ENCODE measurements around the gene TBX10.

The TBX10 gene

DNA sequence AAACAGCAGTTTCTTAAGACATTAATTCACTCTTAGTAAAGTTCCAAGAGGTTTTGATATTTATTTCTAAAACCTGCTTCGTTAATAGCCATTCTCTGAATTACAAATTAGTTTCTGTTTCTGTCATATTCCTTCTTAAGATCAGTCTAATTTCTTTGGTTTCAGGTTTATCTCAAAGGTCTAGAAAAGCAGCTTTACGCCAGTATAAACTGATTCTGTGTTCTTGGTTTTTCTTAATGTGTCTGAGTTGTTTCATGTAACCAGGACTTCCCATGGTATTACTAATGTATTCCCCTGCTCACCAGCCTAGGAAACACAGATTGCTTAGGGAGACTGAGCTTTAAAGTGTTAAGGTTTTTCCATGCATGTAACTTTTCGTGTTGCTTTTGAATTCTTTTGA, 17.7 kb upstream of the TBX10 start:
- TF ChIP-seq, protein P1, sequence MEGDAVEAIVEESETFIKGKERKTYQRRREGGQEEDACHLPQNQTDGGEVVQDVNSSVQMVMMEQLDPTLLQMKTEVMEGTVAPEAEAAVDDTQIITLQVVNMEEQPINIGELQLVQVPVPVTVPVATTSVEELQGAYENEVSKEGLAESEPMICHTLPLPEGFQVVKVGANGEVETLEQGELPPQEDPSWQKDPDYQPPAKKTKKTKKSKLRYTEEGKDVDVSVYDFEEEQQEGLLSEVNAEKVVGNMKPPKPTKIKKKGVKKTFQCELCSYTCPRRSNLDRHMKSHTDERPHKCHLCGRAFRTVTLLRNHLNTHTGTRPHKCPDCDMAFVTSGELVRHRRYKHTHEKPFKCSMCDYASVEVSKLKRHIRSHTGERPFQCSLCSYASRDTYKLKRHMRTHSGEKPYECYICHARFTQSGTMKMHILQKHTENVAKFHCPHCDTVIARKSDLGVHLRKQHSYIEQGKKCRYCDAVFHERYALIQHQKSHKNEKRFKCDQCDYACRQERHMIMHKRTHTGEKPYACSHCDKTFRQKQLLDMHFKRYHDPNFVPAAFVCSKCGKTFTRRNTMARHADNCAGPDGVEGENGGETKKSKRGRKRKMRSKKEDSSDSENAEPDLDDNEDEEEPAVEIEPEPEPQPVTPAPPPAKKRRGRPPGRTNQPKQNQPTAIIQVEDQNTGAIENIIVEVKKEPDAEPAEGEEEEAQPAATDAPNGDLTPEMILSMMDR (conservative IDR thresholded peaks at IDR 0.05; ENCODE audit: low read depth) = no peak
- ChIA-PET POLR2A (ENCODE audit: low non-redundant PET) (no interaction called here), CTCF (interaction anchor here (0.6 to 2.1 kb wide), 4 partner anchors 13 to 497 kb away, joined by 3 to 14 read pairs (median 4); partner anchors contain the start of gene NUDT8)
- no peak for DNase-seq (ENCODE audit: low spot score)
- peak overlapping the region; percentile 73; the same call in 1 of the 2 replicates for H3K27ac ChIP-seq

- POLR2A ChIA-PET (ENCODE audit: low non-redundant PET) = interaction anchor here (1.0 to 1.4 kb wide), 2 partner anchors 24 to 26 kb away, joined by 5 read pairs; partner anchors contain the start of gene NUDT8
- TF ChIP-seq, protein P1 (conservative IDR thresholded peaks at IDR 0.05; ENCODE audit: low read depth) = no peak
- DNase-seq (ENCODE audit: low spot score) = peak; percentile 50
- peak overlapping the region; percentile 73 for H3K27ac ChIP-seq
- CTCF ChIA-PET = interaction anchor here (0.6 to 2.1 kb wide), 2 partner anchors 27 to 134 kb away, joined by 4 to 14 read pairs; partner anchors contain the start of gene NUDT8
Measured at GRCh38 chr11:67656278-67656922, 16.8 kb upstream of the TBX10 start.

GRCh38 chr11:67654225-67654624, 14.7 kb upstream of the TBX10 start:
- TF ChIP-seq, protein P1 (conservative IDR thresholded peaks at IDR 0.05; ENCODE audit: low read depth) = no peak
- no peak overlapping the region for H3K27ac ChIP-seq
- CTCF ChIA-PET = interaction anchor here (1.2 kb wide), 1 partner anchor 8 kb away, joined by 3 read pairs; no protein-coding TSS in a partner anchor
- DNase-seq (ENCODE audit: low spot score) = no peak
- POLR2A ChIA-PET (ENCODE audit: low non-redundant PET) = no interaction called here

DNA sequence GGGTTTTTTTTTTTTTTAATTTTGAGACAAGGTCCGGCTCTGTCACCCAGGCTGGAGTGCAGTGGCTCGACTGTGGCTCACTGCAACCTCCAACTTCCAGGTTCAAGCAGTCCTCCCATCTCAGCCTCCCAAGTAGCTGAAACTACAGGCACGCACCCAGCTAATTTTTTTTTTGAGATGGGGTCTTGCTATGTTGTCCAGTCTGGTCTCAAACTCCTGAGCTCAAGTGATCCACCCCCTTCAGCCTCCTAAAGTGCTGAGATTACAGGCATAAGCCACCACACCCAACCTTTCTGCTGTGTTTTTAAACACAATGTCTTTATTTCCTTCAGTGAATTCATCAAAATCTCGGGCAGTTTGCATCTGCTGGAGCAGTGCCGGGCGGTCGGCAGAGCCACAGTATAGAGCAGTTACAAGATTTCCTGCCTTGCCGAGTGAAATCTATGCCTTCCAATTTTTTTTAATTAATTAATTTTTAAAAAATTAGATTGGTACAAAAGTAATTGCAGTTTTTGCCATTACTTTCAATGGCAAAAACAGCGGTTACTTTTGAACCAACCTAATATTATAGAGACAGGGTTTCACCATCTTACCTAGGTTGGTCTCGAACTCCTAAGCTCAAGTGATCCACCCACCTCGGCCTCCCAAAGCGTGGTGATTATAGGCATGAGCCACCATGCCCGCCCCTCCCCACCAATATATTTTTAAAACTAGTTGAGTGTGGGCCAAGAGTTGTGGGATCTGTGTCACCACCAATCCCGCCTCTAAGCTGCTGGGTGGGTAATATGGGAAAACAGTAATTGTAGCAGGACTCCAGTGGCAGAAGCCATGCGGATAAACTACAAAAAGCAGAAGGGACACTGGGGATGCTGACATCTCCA, 13.6 kb upstream of the TBX10 start:
- ChIA-PET POLR2A (ENCODE audit: low non-redundant PET) (no interaction called here), CTCF (interaction anchor here (1.2 kb wide), 1 partner anchor 7 kb away, joined by 3 read pairs; no protein-coding TSS in a partner anchor)
- TF ChIP-seq, protein P1 (conservative IDR thresholded peaks at IDR 0.05; ENCODE audit: low read depth) = no peak
- no peak for DNase-seq (ENCODE audit: low spot score)
- no peak overlapping the region for H3K27ac ChIP-seq

- TF ChIP-seq, protein P1 (conservative IDR thresholded peaks at IDR 0.05; ENCODE audit: low read depth) = no peak
- no peak overlapping the region for H3K27ac ChIP-seq
- ChIA-PET CTCF (interaction anchor here (0.6 kb wide), 1 partner anchor 553 kb away, joined by 3 read pairs; no protein-coding TSS in a partner anchor), POLR2A (ENCODE audit: low non-redundant PET) (no interaction called here)
- no peak for DNase-seq (ENCODE audit: low spot score)
Measured at GRCh38 chr11:67651976-67652781, 12.6 kb upstream of the TBX10 start.

Measured in RWPE1 (cell line).